Mesenchymal stem cell (in vitro differentiated cells and primary cell): ENCODE measurements around the gene IL1A.

Experiments used
- DNase-seq: peaks from one replicate; pipeline ENCODE4 v3.0.0-alpha.2; 2013
- H2AFZ ChIP-seq: one replicate; pipeline ENCODE4 v1.6.1; 2013; ENCODE audit warnings: low read depth, mild to moderate bottlenecking, control low read depth, inconsistent platforms, low read length, moderate library complexity
- H2AK5ac ChIP-seq: 2 replicates; pipeline ENCODE4 v1.6.1; 2013; ENCODE audit warnings: low read length, moderate library complexity, mild to moderate bottlenecking, inconsistent platforms; ENCODE audit not compliant: severe bottlenecking
- H2BK120ac ChIP-seq: one replicate; pipeline ENCODE4 v1.6.1; 2013; ENCODE audit warnings: low read depth, mild to moderate bottlenecking, inconsistent platforms, low read length, moderate library complexity
- H2BK12ac ChIP-seq, 2 experiments: one replicate each; pipeline ENCODE4 v1.6.1; 2013; ENCODE audit warnings: inconsistent platforms in 2 of 2, low read length in 2 of 2, mild to moderate bottlenecking in 2 of 2, moderate library complexity in 2 of 2, control low read depth in 1 of 2
- H2BK15ac ChIP-seq: one replicate; pipeline ENCODE4 v1.6.1; 2013; ENCODE audit warnings: mild to moderate bottlenecking, low read depth, inconsistent platforms; ENCODE audit not compliant: poor library complexity, severe bottlenecking
- H2BK5ac ChIP-seq: 2 replicates; pipeline ENCODE4 v1.6.1; 2013; ENCODE audit warnings: low read depth, mild to moderate bottlenecking, low read length, control low read depth, inconsistent platforms; ENCODE audit not compliant: poor library complexity, severe bottlenecking
- H3K14ac ChIP-seq, 2 experiments: one replicate each; pipeline ENCODE4 v1.6.1; 2013; ENCODE audit warnings: inconsistent platforms in 2 of 2, low read length in 2 of 2, control low read depth in 1 of 2, mild to moderate bottlenecking in 1 of 2, moderate library complexity in 1 of 2
- H3K18ac ChIP-seq, 2 experiments: one replicate each; pipeline ENCODE4 v1.6.1; 2013; ENCODE audit warnings: inconsistent platforms in 2 of 2, low read length in 2 of 2, control low read depth in 1 of 2, low read depth in 1 of 2, mild to moderate bottlenecking in 1 of 2
- H3K23ac ChIP-seq, 2 experiments: one replicate each; pipeline ENCODE4 v1.6.1; 2013; ENCODE audit warnings: inconsistent platforms in 2 of 2, low read length in 2 of 2, mild to moderate bottlenecking in 2 of 2, moderate library complexity in 2 of 2, control low read depth in 1 of 2
- H3K27ac ChIP-seq: 2 replicates; pipeline ENCODE4 v1.5.1; 2013; ENCODE audit warnings: mild to moderate bottlenecking, moderate library complexity, low read length, control low read depth, inconsistent platforms; ENCODE audit not compliant: poor library complexity, severe bottlenecking
- H3K27me3 ChIP-seq, 2 experiments: 2 replicates each; pipeline versions ENCODE4 v1.6.1 to v1.7.0; 2013; ENCODE audit warnings: low read length in 2 of 2, mild to moderate bottlenecking in 2 of 2, moderate library complexity in 2 of 2, control low read depth in 1 of 2, inconsistent platforms in 1 of 2; ENCODE audit not compliant: control insufficient read depth in 1 of 2, insufficient read depth in 1 of 2
- H3K36me3 ChIP-seq, 2 experiments: 2 replicates each; pipeline versions ENCODE4 v1.6.1 to v1.7.0; 2013; ENCODE audit warnings: low read length in 2 of 2, control low read depth in 1 of 2, inconsistent platforms in 1 of 2, low read depth in 1 of 2, mild to moderate bottlenecking in 1 of 2; ENCODE audit not compliant: insufficient read depth in 2 of 2, control insufficient read depth in 1 of 2
- H3K4ac ChIP-seq, 2 experiments: one replicate each; pipeline ENCODE4 v1.6.1; 2013; ENCODE audit warnings: inconsistent platforms in 2 of 2, low read length in 2 of 2, mild to moderate bottlenecking in 2 of 2, moderate library complexity in 2 of 2, control low read depth in 1 of 2, low read depth in 1 of 2
- H3K4me1 ChIP-seq: 2 replicates; pipeline ENCODE4 v1.6.1; 2013; ENCODE audit warnings: low read depth, low read length, control low read depth; ENCODE audit not compliant: control insufficient read depth, insufficient read depth
- H3K4me2 ChIP-seq: 2 replicates; pipeline ENCODE4 v1.6.1; 2013; ENCODE audit warnings: low read length, mild to moderate bottlenecking, inconsistent platforms; ENCODE audit not compliant: poor library complexity, severe bottlenecking
- H3K4me3 ChIP-seq, 2 experiments: 2 replicates each; pipeline versions ENCODE4 v1.5.1 to v1.7.0; 2013; ENCODE audit warnings: low read length in 2 of 2, mild to moderate bottlenecking in 2 of 2, control low read depth in 1 of 2, low read depth in 1 of 2; ENCODE audit not compliant: insufficient read depth in 1 of 2
- H3K79me1 ChIP-seq: replicated peaks from 2 replicates; pipeline ENCODE4 v1.6.1; 2013; ENCODE audit warnings: mild to moderate bottlenecking, control low read depth, low read length, inconsistent platforms; ENCODE audit not compliant: poor library complexity, severe bottlenecking
- H3K9ac ChIP-seq: 2 replicates; pipeline ENCODE4 v1.7.0; 2013; ENCODE audit warnings: mild to moderate bottlenecking, low read length, moderate library complexity
- H3K9me3 ChIP-seq: 2 replicates; pipeline ENCODE4 v1.7.0; 2013; ENCODE audit warnings: mild to moderate bottlenecking, low read length; ENCODE audit not compliant: control insufficient read depth
- H4K8ac ChIP-seq: one replicate; pipeline ENCODE4 v1.6.1; 2013; ENCODE audit warnings: inconsistent platforms, mild to moderate bottlenecking, low read length, moderate library complexity
- H4K91ac ChIP-seq: one replicate; pipeline ENCODE4 v1.6.1; 2013; ENCODE audit warnings: mild to moderate bottlenecking, low read length, inconsistent platforms
- WGBS: methylation state at CpG from one replicate; pipeline ENCODE4 v1.1.7; 2013; ENCODE audit warnings: mixed read lengths; 5-methylcytosine and 5-hydroxymethylcytosine counted together

The IL1A gene

DNA sequence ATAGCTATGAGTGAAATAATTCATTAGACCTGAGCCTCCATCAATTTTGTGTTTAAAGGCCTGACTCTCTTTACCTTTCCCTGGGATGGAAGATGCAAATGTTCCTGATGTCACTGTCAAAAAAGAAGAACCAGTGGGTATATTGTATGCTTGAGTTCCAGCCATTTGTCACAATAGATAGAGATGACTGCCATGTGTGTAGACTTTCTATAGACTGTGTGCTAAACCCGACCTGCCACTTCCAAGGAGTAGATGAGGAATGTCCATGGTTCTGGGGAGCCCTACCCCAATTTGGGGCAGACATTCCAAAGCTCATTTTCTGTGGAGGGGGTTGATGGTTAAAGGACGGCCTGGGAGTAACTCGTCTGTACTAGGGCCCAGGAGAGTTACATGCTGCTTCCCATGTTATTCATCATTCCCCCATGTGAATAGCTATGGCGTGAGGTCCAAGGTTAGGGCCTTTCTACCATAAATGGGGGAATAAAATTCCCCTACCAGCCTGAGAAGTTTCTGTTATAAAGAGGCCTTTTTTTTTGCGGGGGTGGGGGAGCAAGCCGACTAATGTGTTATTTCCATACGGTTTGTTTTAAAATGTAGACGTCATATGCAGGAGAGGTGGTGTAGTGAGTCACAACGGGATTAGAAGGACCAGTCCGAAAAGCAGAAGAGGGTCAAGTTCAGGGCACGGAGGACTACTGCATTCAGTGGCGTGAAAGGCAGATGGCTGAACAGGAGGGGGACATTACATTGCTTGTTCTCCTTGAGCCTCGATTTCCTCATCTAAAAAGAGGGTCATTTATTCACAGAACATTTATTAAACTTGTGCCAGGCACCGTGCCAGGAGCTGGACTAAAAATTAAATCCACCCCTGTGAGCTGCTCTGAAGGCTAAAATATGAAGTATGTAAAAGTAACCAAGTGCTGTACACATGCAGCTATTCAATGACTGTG is 28.3 kb upstream of the IL1A start:
- H2AK5ac ChIP-seq: peak overlapping the region; percentile 81
- H3K4ac ChIP-seq: peak overlapping the region; percentile 3 to 24
- H2BK12ac ChIP-seq: peak overlapping the region; percentile 14 to 40
- DNase-seq: peak; percentile 84
- H3K14ac ChIP-seq: no peak overlapping the region
- H3K4me3 ChIP-seq: no peak overlapping the region
- peak overlapping the region; percentile 66 for H4K91ac ChIP-seq
- H2BK120ac ChIP-seq: peak overlapping the region; percentile 84
- H3K4me1 ChIP-seq: peaks cover 10% of the 10 kb centered on the region
- H3K4me2 ChIP-seq: no peak overlapping the region
- no peak overlapping the region for H2BK15ac ChIP-seq
- H3K9me3 ChIP-seq: peaks cover under 1% of the 10 kb centered on the region
- no peaks in the 10 kb centered on the region for H3K79me1 ChIP-seq
- H3K18ac ChIP-seq: peak overlapping the region; percentile 11 to 30
- no peak overlapping the region for H3K23ac ChIP-seq
- peak overlapping the region; percentile 90 for H4K8ac ChIP-seq
- H2AFZ ChIP-seq: no peak overlapping the region
- WGBS: 50% methylated on average over 12 of the region's 14 CpGs
- no peaks in the 10 kb centered on the region for H3K36me3 ChIP-seq
- no peak overlapping the region for H2BK5ac ChIP-seq
- H3K27me3 ChIP-seq: no peaks in the 10 kb centered on the region
- H3K9ac ChIP-seq: peak overlapping the region; percentile 57
- H3K27ac ChIP-seq: peak overlapping the region; percentile 30

DNA sequence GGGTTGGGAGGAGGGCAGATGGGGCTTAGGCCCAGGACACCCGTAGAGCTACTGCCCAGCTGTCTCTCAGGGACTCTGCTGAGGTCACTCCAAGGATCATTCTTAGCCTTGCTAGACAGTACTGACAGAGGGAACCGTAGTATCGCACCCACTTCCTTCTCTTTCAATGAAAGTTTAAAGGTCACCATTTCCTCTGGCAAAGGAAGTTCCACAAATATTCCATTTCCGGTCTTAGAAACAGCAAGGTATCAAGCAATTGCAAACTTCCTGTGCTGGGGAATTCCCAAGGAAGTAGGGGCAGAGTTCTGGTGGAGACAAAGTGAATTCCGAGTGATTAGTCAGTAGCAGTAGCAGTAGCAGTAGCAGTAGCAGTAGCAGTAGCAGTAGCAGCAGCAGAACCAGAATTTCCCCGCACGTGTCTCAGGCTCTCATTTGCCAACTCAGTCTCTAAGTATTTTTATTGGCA is 27.6 kb upstream of the IL1A start:
- H3K4ac ChIP-seq: peak overlapping the region in 1 of 2 experiments; percentile 62

DNA sequence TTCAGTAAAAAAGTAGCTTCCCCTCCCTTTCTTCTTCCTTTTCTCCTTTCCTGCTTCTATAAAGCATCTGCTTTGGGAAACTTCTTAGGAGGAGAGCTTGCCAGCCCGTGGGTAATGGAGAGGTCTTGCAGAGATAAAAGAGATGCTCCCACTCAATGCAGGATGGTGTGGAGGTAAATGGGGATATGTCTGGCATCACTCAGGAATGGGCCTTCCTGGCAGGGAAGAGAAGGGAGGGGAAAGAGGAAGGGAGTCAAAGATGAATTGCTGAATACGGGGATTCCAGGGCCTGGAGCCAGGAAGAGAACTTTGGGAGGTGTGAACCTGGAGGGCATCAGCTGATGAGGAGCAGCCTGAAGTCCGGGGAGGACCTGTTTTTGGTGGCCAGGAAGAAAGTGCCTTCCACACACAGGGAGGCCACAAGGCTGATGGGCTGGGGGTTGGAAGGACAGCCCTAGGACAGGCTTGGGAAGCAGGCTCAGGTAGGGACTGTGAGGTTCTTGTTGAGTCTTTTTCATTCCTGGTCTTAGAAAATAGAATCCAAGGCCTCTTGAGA is 27.1 kb upstream of the IL1A start:
- H2BK5ac ChIP-seq: no peak overlapping the region
- H3K9me3 ChIP-seq: peaks cover 6% of the 10 kb centered on the region
- H3K4me2 ChIP-seq: no peak overlapping the region
- no peaks in the 10 kb centered on the region for H3K27me3 ChIP-seq
- peak overlapping the region; percentile 12 for H3K9ac ChIP-seq
- H2BK12ac ChIP-seq: peak overlapping the region; percentile 88 to 95
- H2AFZ ChIP-seq: peak overlapping the region; percentile 56
- peak overlapping the region; percentile 30 for H3K27ac ChIP-seq
- H3K36me3 ChIP-seq: no peaks in the 10 kb centered on the region
- no peak overlapping the region for H3K23ac ChIP-seq
- H3K18ac ChIP-seq: peak overlapping the region; percentile 58 to 83
- no peak overlapping the region for H3K4me3 ChIP-seq
- H2BK15ac ChIP-seq: peak overlapping the region; percentile 97
- no peaks in the 10 kb centered on the region for H3K79me1 ChIP-seq
- no peak overlapping the region for H3K14ac ChIP-seq
- H4K91ac ChIP-seq: peak overlapping the region; percentile 94
- H3K4ac ChIP-seq: peak overlapping the region; percentile 24 to 62
- H4K8ac ChIP-seq: peak overlapping the region; percentile 98
- no peak overlapping the region for H2BK120ac ChIP-seq
- 93% methylated on average over 3 of the region's 3 CpGs for WGBS
- DNase-seq: no peak
- peak overlapping the region; percentile 37 for H2AK5ac ChIP-seq
- H3K4me1 ChIP-seq: peaks cover 9% of the 10 kb centered on the region

More for the DNA sequence above, 27.6 kb upstream of the IL1A start:
- Histone ChIP-seq H3K9me3 (peaks cover 6% of the 10 kb centered on the region), H3K18ac (peak overlapping the region; percentile 58 to 83), H3K4me1 (peaks cover 10% of the 10 kb centered on the region), H2BK120ac (no peak overlapping the region), H2BK5ac (no peak overlapping the region), H2AK5ac (peak overlapping the region; percentile 37), H2AFZ (peak overlapping the region; percentile 56), H4K8ac (peak overlapping the region; percentile 98), H4K91ac (peak overlapping the region; percentile 94), H3K14ac (no peak overlapping the region), H3K23ac (no peak overlapping the region), H2BK12ac (peak overlapping the region; percentile 3 to 95), H3K27ac (peak overlapping the region; percentile 30), H3K4me3 (no peak overlapping the region), H3K4me2 (no peak overlapping the region), H3K79me1 (no peaks in the 10 kb centered on the region), H3K27me3 (no peaks in the 10 kb centered on the region), H3K36me3 (no peaks in the 10 kb centered on the region), H3K9ac (peak overlapping the region; percentile 12), H2BK15ac (no peak overlapping the region)
- WGBS: 16% methylated on average over 5 of the region's 7 CpGs
- peak; percentile 92 for DNase-seq

DNA sequence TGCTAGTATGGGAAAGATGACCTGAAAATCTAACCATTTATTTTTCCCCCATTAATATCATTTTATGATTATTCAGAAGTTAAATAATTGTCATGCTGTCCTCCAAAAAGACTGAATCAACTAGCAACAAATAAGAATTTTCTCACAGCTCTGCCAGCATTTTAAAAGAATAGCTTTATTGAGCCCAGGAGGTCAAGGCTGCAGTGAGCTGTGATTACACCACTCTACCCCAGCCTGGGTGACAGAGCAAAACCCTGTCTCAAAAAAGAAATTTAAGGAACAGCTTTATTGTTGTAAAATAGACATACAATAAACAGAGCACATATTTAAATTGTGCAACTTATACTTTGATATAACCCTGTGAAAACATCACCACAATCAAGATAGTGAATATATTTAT is 24.8 kb upstream of the IL1A start:
- Histone ChIP-seq H3K4ac (no peak overlapping the region), H2BK12ac (no peak overlapping the region), H4K91ac (no peak overlapping the region), H2BK120ac (no peak overlapping the region), H3K9me3 (peaks cover 6% of the 10 kb centered on the region), H3K23ac (no peak overlapping the region), H3K4me1 (peaks cover 10% of the 10 kb centered on the region), H3K27ac (no peak overlapping the region), H2BK5ac (no peak overlapping the region), H3K14ac (no peak overlapping the region), H3K9ac (no peak overlapping the region), H4K8ac (no peak overlapping the region), H2BK15ac (no peak overlapping the region), H3K36me3 (no peaks in the 10 kb centered on the region), H2AK5ac (no peak overlapping the region), H2AFZ (no peak overlapping the region), H3K4me3 (no peak overlapping the region), H3K18ac (no peak overlapping the region), H3K27me3 (no peaks in the 10 kb centered on the region), H3K79me1 (no peaks in the 10 kb centered on the region), H3K4me2 (no peak overlapping the region)
- DNase-seq: no peak
